HPDE6-E6E7 (cell line): ENCODE results near the gene FCER1G.

Experiments used
- DNase-seq: peaks from one replicate; pipeline ENCODE4 v3.0.0; 2011; ENCODE audit warnings: missing footprints; ENCODE audit errors: extremely low spot score

FCER1G gene

GRCh38 chr1:161266202-161266601 lies 51.1 kb downstream of the FCER1G start:
- DNase-seq = no peak

DNA sequence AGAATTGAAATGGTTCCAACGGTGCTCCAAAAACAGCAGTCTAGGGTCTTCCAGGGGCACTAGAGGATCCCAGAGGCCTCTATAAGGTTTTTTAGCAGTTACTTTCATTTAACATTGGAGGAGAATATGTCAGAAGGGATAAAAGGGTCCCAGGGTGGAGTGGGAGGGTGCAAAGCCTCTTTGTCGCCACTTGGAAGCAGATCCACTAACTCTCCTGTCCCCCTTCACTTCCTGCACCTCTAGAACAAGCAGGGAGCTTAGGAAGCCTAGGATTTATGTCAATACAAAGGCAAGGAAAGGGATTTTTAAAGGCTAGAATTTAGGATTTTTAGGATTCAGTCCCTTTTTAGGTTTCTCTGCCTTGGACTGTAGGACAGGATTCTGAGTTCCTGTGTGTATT lies 51.7 kb downstream of the FCER1G start:
- no peak for DNase-seq

- no peak for DNase-seq
These were observed 52.2 kb downstream of the FCER1G start for GRCh38 chr1:161267321-161267720.
